Kidney (tissue), 14 donors: ENCODE measurements around the gene ARGLU1. TPM values are rescaled to one million over a fixed set of nuclear protein-coding genes. Genes with fewer than 3 reads are reported as not detected.

Experiments
- DNase-seq, 5 donors: peaks; one replicate each; pipeline ENCODE4 v3.0.0-alpha.2; 2013 to 2020
- FAIRE-seq: peaks from 2 replicates; lab custom pipeline; 2012; peaks lifted over from hg19 to GRCh38; lab: Jason Lieb, UNC
- H3K27ac ChIP-seq, 2 donors: one replicate each; pipeline ENCODE4 v1.7.0; 2013; ENCODE audit warnings: low read depth in 2 of 2, low read length in 2 of 2, inconsistent platforms in 1 of 2
- H3K27me3 ChIP-seq: one replicate; pipeline ENCODE4 v1.7.1; 2013; ENCODE audit warnings: low read length, inconsistent platforms; ENCODE audit not compliant: control insufficient read depth, insufficient read depth
- H3K36me3 ChIP-seq, 3 donors: one replicate each; pipeline versions ENCODE4 v1.7.0 to v1.7.1; 2013; ENCODE audit warnings: low read length in 3 of 3, control low read depth in 1 of 3, inconsistent platforms in 1 of 3; ENCODE audit not compliant: insufficient read depth in 3 of 3, control insufficient read depth in 2 of 3
- H3K4me1 ChIP-seq, 3 donors: one replicate each; pipeline versions ENCODE4 v1.7.0 to v1.7.1; 2013; ENCODE audit warnings: low read length in 3 of 3, inconsistent platforms in 1 of 3, low read depth in 1 of 3; ENCODE audit not compliant: control insufficient read depth in 2 of 3, insufficient read depth in 2 of 3
- H3K4me3 ChIP-seq, 3 donors: one replicate each; pipeline versions ENCODE4 v1.7.0 to v1.8.1; 2013; ENCODE audit warnings: low read length in 3 of 3, control low read depth in 1 of 3, inconsistent platforms in 1 of 3
- H3K9ac ChIP-seq, 3 donors: one replicate each; pipeline versions ENCODE4 v1.7.0 to v1.7.1; 2013; ENCODE audit warnings: low read length in 3 of 3, control low read depth in 1 of 3, inconsistent platforms in 1 of 3
- H3K9me3 ChIP-seq, 3 donors: one replicate each; pipeline versions ENCODE4 v1.7.0 to v1.7.1; 2013; ENCODE audit warnings: low read length in 3 of 3, control low read depth in 1 of 3, inconsistent platforms in 1 of 3; ENCODE audit not compliant: control insufficient read depth in 2 of 3, insufficient read depth in 1 of 3
- CTCF ChIP-seq: IDR thresholded peaks from 3 replicates; pipeline ENCODE4 v1.5.1; 2012; ENCODE audit warnings: mild to moderate bottlenecking, moderate library complexity, borderline replicate concordance; ENCODE audit not compliant: insufficient read depth; ENCODE audit errors: extremely low read depth
- intact Hi-C: fragments of 100-400 bp; cut with DNase I; formaldehyde crosslinking; loops from one replicate; pipeline ENCODE4 v1.11.1; 2022
- polyA plus RNA-seq: library from polyadenylated mRNA; stranded (reverse); fragments of 350-450 nt; fragmentation: Illumina TruSeq; extraction: RNeasy Lipid Tissue Mini Kit (QIAGEN cat#74804); gene quantifications from one replicate; pipeline ENCODE4 v1.2.3, GENCODE V29; 2014; ENCODE audit warnings: low read depth, low replicate concordance; ENCODE audit not compliant: insufficient read depth
- total RNA-seq: library from RNA; stranded (reverse); fragmentation: NEBNext Ultra II Directional; extraction: Animal tissue kit (Norgen Biotek cat#: 25700); gene quantifications from one replicate; pipeline ENCODE4 v1.2.1, GENCODE V29; 2021
- donor health status: control.
- donor health status: control.
- donor health status: control.
- donor health status: control.
- donor health status: control.
- donor health status: DM: yes; HTN: yes; CAD: no.
- donor health status: Normal renal cell carcinoma (clear cell type).

The ARGLU1 gene
- total and polyA plus RNA-seq, 2 donors from 2014 or later, result 39.0 to 86.7 TPM

GRCh38 chr13:106535552-106536243 is 32.2 kb downstream of the ARGLU1 start, which contains the start of gene EFNB2:
Gene EFNB2, minus strand, starts transcription at chr13:106535662. Its CDS starts 698 bp downstream, at chr13:106534964.
- no peak for FAIRE-seq
- no peak for TF ChIP-seq CTCF
- H3K36me3 ChIP-seq, result peaks cover 0 to 2% (median under 1%) of the 10 kb centered on the region in 3 donors
- intact Hi-C loops, result no loop called here
- DNase-seq, result peak; percentile 94 to 98 (median 96)
- peaks cover 0 to 6% (median 0%) of the 10 kb centered on the region in 3 donors for H3K4me1 ChIP-seq
- peak within 1 kb of the TSS; percentile 71 to 88 (median 72) for H3K4me3 ChIP-seq
- H3K9me3 ChIP-seq, result no peaks in the 10 kb centered on the region
- peak within 1 kb of the TSS; percentile 67 to 86 (median 77) for H3K9ac ChIP-seq
- H3K27ac ChIP-seq, result peak within 1 kb of the TSS; percentile 68 to 83
- no peaks in the 10 kb centered on the region for H3K27me3 ChIP-seq

GRCh38 chr13:106534639-106535551 is 33.0 kb downstream of the ARGLU1 start:
- H3K4me1 ChIP-seq, result peaks cover 0 to 6% (median 0%) of the 10 kb centered on the region in 3 donors
- DNase-seq, result peak; percentile 48 to 83 (median 68)
- no peak for FAIRE-seq
- peak overlapping the region; percentile 69 to 88 (median 72) for H3K4me3 ChIP-seq
- no peaks in the 10 kb centered on the region for H3K9me3 ChIP-seq
- intact Hi-C loops, result no loop called here
- peak overlapping the region; percentile 67 to 83 for H3K27ac ChIP-seq
- peak overlapping the region; percentile 67 to 86 (median 77) for H3K9ac ChIP-seq
- H3K36me3 ChIP-seq, result no peaks in the 10 kb centered on the region
- H3K27me3 ChIP-seq, result no peaks in the 10 kb centered on the region
- TF ChIP-seq CTCF, result no peak

GRCh38 chr13:106533943-106534638 is 33.8 kb downstream of the ARGLU1 start:
- peak overlapping the region; percentile 69 to 82 (median 74) for H3K4me3 ChIP-seq
- H3K9ac ChIP-seq, result peak overlapping the region; percentile 4 to 86 (median 83)
- no peak for TF ChIP-seq CTCF
- H3K9me3 ChIP-seq, result no peaks in the 10 kb centered on the region
- no peak for FAIRE-seq
- H3K27me3 ChIP-seq, result no peaks in the 10 kb centered on the region
- intact Hi-C loops, result no loop called here
- H3K36me3 ChIP-seq, result no peaks in the 10 kb centered on the region
- H3K27ac ChIP-seq, result peak overlapping the region; percentile 39 to 83
- DNase-seq, result peak in 4 of 5 donors; percentile 66 to 81 (median 74)
- peaks cover 0 to 6% (median 0%) of the 10 kb centered on the region in 3 donors for H3K4me1 ChIP-seq
